ENCODE data around the gene MCUB.

GRCh38 chr4:109532182-109532581 is 27.9 kb upstream of the MCUB start:
- TF ChIP-seq, protein P1, sequence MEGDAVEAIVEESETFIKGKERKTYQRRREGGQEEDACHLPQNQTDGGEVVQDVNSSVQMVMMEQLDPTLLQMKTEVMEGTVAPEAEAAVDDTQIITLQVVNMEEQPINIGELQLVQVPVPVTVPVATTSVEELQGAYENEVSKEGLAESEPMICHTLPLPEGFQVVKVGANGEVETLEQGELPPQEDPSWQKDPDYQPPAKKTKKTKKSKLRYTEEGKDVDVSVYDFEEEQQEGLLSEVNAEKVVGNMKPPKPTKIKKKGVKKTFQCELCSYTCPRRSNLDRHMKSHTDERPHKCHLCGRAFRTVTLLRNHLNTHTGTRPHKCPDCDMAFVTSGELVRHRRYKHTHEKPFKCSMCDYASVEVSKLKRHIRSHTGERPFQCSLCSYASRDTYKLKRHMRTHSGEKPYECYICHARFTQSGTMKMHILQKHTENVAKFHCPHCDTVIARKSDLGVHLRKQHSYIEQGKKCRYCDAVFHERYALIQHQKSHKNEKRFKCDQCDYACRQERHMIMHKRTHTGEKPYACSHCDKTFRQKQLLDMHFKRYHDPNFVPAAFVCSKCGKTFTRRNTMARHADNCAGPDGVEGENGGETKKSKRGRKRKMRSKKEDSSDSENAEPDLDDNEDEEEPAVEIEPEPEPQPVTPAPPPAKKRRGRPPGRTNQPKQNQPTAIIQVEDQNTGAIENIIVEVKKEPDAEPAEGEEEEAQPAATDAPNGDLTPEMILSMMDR (IDR thresholded peaks at IDR 0.05; ENCODE audit: insufficient read depth, low read length, poor library complexity, severe bottlenecking) = no peak
- TF ChIP-seq EZH2phosphoT487 (conservative IDR thresholded peaks at IDR 0.05; ENCODE audit: low read length) = no peak

All from SU-DHL-6 (cell line).